Lower leg skin (tissue), 3 donors: ENCODE results near the gene ACSL6.

ENCODE experiments used
- CTCF ChIP-seq, 3 donors: fragments of 450-650 bp; IDR thresholded peaks; one replicate each; pipeline ENCODE4 v1.5.1; 2016; ENCODE audit warnings: antibody characterized with exemption in 3 of 3, mild to moderate bottlenecking in 3 of 3, moderate library complexity in 2 of 3
- POLR2A ChIP-seq, 2 donors: fragments of 450-650 bp; IDR thresholded peaks; one replicate each; pipeline ENCODE4 v1.6.1; 2016 to 2017; ENCODE audit warnings: antibody characterized with exemption in 2 of 2, mild to moderate bottlenecking in 1 of 2, moderate library complexity in 1 of 2

- no peak for TF ChIP-seq CTCF (IDR thresholded peaks at IDR 0.05)
- TF ChIP-seq POLR2A (IDR thresholded peaks at IDR 0.05), result no peak
Measured at GRCh38 chr5:131957721-131958441, 53.6 kb downstream of the ACSL6 start.
